GM23338 (cell line): Measurements from ENCODE around the gene FARS2. TPM values are rescaled to one million over a fixed set of nuclear protein-coding genes. Genes with fewer than 3 reads are reported as not detected.

Experiments
- ATAC-seq: fragments of 200-7000 bp; cut with Tn5 transposase; 3 replicates; pipeline ENCODE4 v1.9.1; 2020
- DNase-seq: peaks from one replicate; pipeline ENCODE4 v3.0.0-alpha.2; 2015; ENCODE audit warnings: low spot score
- H2AFZ ChIP-seq: fragments of 200-600 bp; sonication (generic); 2 replicates; pipeline ENCODE4 v1.8.0; 2016; ENCODE audit warnings: antibody characterized with exemption, mild to moderate bottlenecking, moderate library complexity
- H3F3A ChIP-seq: fragments of 200-600 bp; sonication (generic); replicated peaks from 2 replicates; pipeline ENCODE4 v1.8.0; 2017; ENCODE audit warnings: antibody characterized with exemption, mixed run types, low read depth
- H3K27ac ChIP-seq: fragments of 200-600 bp; sonication (generic); 2 replicates; pipeline ENCODE4 v1.6.1; 2016; ENCODE audit warnings: low read depth
- H3K27me3 ChIP-seq: fragments of 200-600 bp; sonication (generic); 2 replicates; pipeline ENCODE4 v1.8.0; 2016; ENCODE audit warnings: mild to moderate bottlenecking, mixed run types, moderate library complexity; ENCODE audit not compliant: insufficient read depth
- H3K36me3 ChIP-seq: fragments of 200-600 bp; sonication (generic); 2 replicates; pipeline ENCODE4 v1.8.0; 2016; ENCODE audit warnings: mild to moderate bottlenecking; ENCODE audit not compliant: insufficient read depth
- H3K4me1 ChIP-seq: fragments of 200-600 bp; sonication (generic); 2 replicates; pipeline ENCODE4 v1.8.0; 2016; ENCODE audit warnings: mild to moderate bottlenecking, moderate library complexity; ENCODE audit not compliant: insufficient read depth
- H3K4me2 ChIP-seq: fragments of 200-600 bp; sonication (generic); 2 replicates; pipeline ENCODE4 v1.7.1; 2017; ENCODE audit warnings: mixed run types
- H3K4me3 ChIP-seq: fragments of 200-600 bp; sonication (generic); 2 replicates; pipeline ENCODE4 v1.6.1; 2016; ENCODE audit warnings: mixed run types
- H3K79me2 ChIP-seq: fragments of 200-600 bp; sonication (generic); replicated peaks from 2 replicates; pipeline ENCODE4 v1.8.0; 2017; ENCODE audit warnings: mild to moderate bottlenecking; ENCODE audit not compliant: insufficient read depth
- H3K9me2 ChIP-seq: fragments of 200-600 bp; sonication (generic); 2 replicates; pipeline ENCODE4 v1.8.0; 2017; ENCODE audit not compliant: insufficient read depth
- H4K20me1 ChIP-seq: fragments of 200-600 bp; sonication (generic); replicated peaks from 2 replicates; pipeline ENCODE4 v1.8.0; 2017; ENCODE audit warnings: mild to moderate bottlenecking; ENCODE audit not compliant: insufficient read depth
- H3K27ac Mint-ChIP-seq: 2 replicates; pipeline ENCODE4 v1.8.0; 2020; ENCODE audit warnings: inconsistent platforms, mild to moderate bottlenecking, moderate library complexity, mixed read lengths
- H3K27me3 Mint-ChIP-seq: 3 replicates; pipeline ENCODE4 v1.8.0; 2022; ENCODE audit warnings: low read depth, mild to moderate bottlenecking, moderate library complexity, mixed read lengths, inconsistent platforms; ENCODE audit not compliant: insufficient read depth, poor library complexity
- H3K36me3 Mint-ChIP-seq: 3 replicates; pipeline ENCODE4 v1.8.0; 2021; ENCODE audit warnings: low read depth, mild to moderate bottlenecking, inconsistent platforms, moderate library complexity, mixed read lengths
- H3K4me1 Mint-ChIP-seq: 3 replicates; pipeline ENCODE4 v1.8.0; 2020; ENCODE audit warnings: mild to moderate bottlenecking, inconsistent platforms, mixed read lengths
- H3K4me3 Mint-ChIP-seq: 3 replicates; pipeline ENCODE4 v1.8.0; 2021; ENCODE audit warnings: moderate library complexity, mild to moderate bottlenecking, inconsistent platforms, mixed read lengths
- H3K9me3 Mint-ChIP-seq: 3 replicates; pipeline ENCODE4 v1.8.0; 2020; ENCODE audit warnings: moderate library complexity, mild to moderate bottlenecking, inconsistent platforms, mixed read lengths
- CREB1 ChIP-seq: fragments of 250-450 bp; sonication (Bioruptor Pico); IDR thresholded peaks from 2 replicates; pipeline ENCODE4 v1.5.0; 2020; ENCODE audit warnings: low read depth, mild to moderate bottlenecking, moderate library complexity
- EZH2 ChIP-seq: fragments of 200-600 bp; sonication (generic); IDR thresholded peaks from one replicate; pipeline ENCODE4 v1.8.0; 2017; ENCODE audit warnings: antibody characterized with exemption, mild to moderate bottlenecking, low read depth; ENCODE audit not compliant: unreplicated experiment
- EZH2phosphoT487 ChIP-seq: fragments of 200-600 bp; sonication (generic); IDR thresholded peaks from one replicate; pipeline ENCODE4 v1.8.1; 2018; ENCODE audit warnings: antibody characterized with exemption; ENCODE audit not compliant: unreplicated experiment
- JUNB ChIP-seq: IDR thresholded peaks from one replicate; pipeline ENCODE4 v1.6.1; 2016; ENCODE audit warnings: antibody characterized with exemption; ENCODE audit not compliant: unreplicated experiment
- NANOG ChIP-seq: IDR thresholded peaks from 2 replicates; pipeline ENCODE4 v1.6.1; 2016; ENCODE audit warnings: antibody characterized with exemption, borderline replicate concordance
- POLR2AphosphoS5 ChIP-seq: IDR thresholded peaks from 2 replicates; pipeline ENCODE4 v1.6.1; 2016; ENCODE audit warnings: antibody characterized with exemption, low read depth
- STAT1 ChIP-seq: IDR thresholded peaks from one replicate; pipeline ENCODE4 v1.6.1; 2016; ENCODE audit warnings: antibody characterized with exemption; ENCODE audit not compliant: unreplicated experiment
- ZNF114 ChIP-seq: fragments of 250-450 bp; sonication (Bioruptor Pico); IDR thresholded peaks from 2 replicates; pipeline ENCODE4 v1.5.0; 2020; ENCODE audit warnings: mild to moderate bottlenecking, moderate library complexity
- ZNF462 ChIP-seq: fragments of 250-450 bp; sonication (Bioruptor Pico); IDR thresholded peaks from 2 replicates; pipeline ENCODE4 v1.5.0; 2020; ENCODE audit warnings: mild to moderate bottlenecking, moderate library complexity
- polyA plus RNA-seq: library from polyadenylated mRNA; unstranded; fragments of >200 nt; fragmentation: Nextera tagmentation; extraction: Ambion mirVana; gene quantifications from 2 replicates; pipeline ENCODE4 v1.2.1, GENCODE V29; 2016
- total RNA-seq: library from RNA; depleted of rRNA; stranded (reverse); fragments of >200 nt; shearing (Covaris generic); gene quantifications from 2 replicates; pipeline ENCODE4 v1.2.3, GENCODE V29; 2014
- TF ChIP-seq, protein P1 (sequence below): IDR thresholded peaks from 2 replicates; pipeline ENCODE4 v1.6.1; 2016; ENCODE audit warnings: antibody characterized with exemption
- TF ChIP-seq, protein P2 (sequence below), 2 experiments: fragments of 200-600 bp in 1 of 2; sonication (generic) in 1 of 2; conservative IDR thresholded peaks; 2 replicates each; pipeline versions ENCODE4 v1.5.1 to v1.6.1; 2016 to 2017; ENCODE audit warnings: antibody characterized with exemption in 2 of 2, low read depth in 2 of 2, mild to moderate bottlenecking in 2 of 2, moderate library complexity in 1 of 2

The FARS2 gene
- total and polyA plus RNA-seq, 2 experiments from 2014 or later: 7.6 to 19.0 TPM

- ATAC-seq: no peak
- Mint-ChIP-seq H3K36me3 (no peaks in the 10 kb centered on the region), H3K4me3 (no peak overlapping the region), H3K27ac (no peak overlapping the region), H3K9me3 (no peaks in the 10 kb centered on the region), H3K27me3 (peaks cover 3% of the 10 kb centered on the region), H3K4me1 (peaks cover 23% of the 10 kb centered on the region)
- H3K9me2 ChIP-seq: no peaks in the 10 kb centered on the region
- no peaks in the 10 kb centered on the region for H4K20me1 ChIP-seq
- no peak overlapping the region for H3K4me2 ChIP-seq
- H3K4me3 ChIP-seq: no peak overlapping the region
- H3K79me2 ChIP-seq: no peaks in the 10 kb centered on the region
- no peaks in the 10 kb centered on the region for H3F3A ChIP-seq
- H3K36me3 ChIP-seq: no peaks in the 10 kb centered on the region
- no peak overlapping the region for H3K27ac ChIP-seq
- no peak overlapping the region for H2AFZ ChIP-seq
- no peak for TF ChIP-seq NANOG
- DNase-seq: no peak
- no peaks in the 10 kb centered on the region for H3K27me3 ChIP-seq
- no peaks in the 10 kb centered on the region for H3K4me1 ChIP-seq
These were observed 469.4 kb downstream of the FARS2 start for GRCh38 chr6:5730585-5731263.

DNA sequence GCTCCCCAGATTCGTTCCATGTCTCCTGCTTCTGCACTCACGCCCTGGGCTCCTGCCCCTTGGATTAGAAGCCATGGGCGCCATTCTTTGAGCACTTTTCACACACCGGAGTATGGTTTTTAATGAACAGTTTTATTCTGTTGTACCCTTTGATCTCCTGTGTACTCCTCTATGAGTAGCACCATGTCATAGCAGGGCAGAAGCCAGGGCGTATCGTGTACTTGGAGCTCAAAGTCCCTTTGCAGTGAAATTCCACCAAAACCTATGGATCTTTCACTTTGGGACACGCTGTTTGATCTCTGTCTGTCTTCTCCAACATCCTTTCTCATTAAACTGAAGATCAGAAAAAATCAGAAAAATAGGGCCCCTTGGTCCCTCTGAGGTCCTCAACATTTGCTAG lies 470.1 kb downstream of the FARS2 start:
- H3K4me1 ChIP-seq: no peaks in the 10 kb centered on the region
- no peaks in the 10 kb centered on the region for H3K36me3 Mint-ChIP-seq
- H3K4me3 ChIP-seq: no peak overlapping the region
- H3K79me2 ChIP-seq: no peaks in the 10 kb centered on the region
- H3K27ac Mint-ChIP-seq: no peak overlapping the region
- H3K4me3 Mint-ChIP-seq: no peak overlapping the region; the same call in 2 of the 3 replicates
- H3K27ac ChIP-seq: no peak overlapping the region
- no peak for ATAC-seq
- no peak overlapping the region for H2AFZ ChIP-seq
- no peak overlapping the region for H3K4me2 ChIP-seq
- H3F3A ChIP-seq: no peaks in the 10 kb centered on the region
- H3K9me2 ChIP-seq: no peaks in the 10 kb centered on the region
- H3K9me3 Mint-ChIP-seq: no peaks in the 10 kb centered on the region
- DNase-seq: no peak
- no peaks in the 10 kb centered on the region for H4K20me1 ChIP-seq
- peaks cover 23% of the 10 kb centered on the region for H3K4me1 Mint-ChIP-seq
- no peaks in the 10 kb centered on the region for H3K36me3 ChIP-seq
- peaks cover 3% of the 10 kb centered on the region for H3K27me3 Mint-ChIP-seq
- no peaks in the 10 kb centered on the region for H3K27me3 ChIP-seq
- TF ChIP-seq, protein P1, sequence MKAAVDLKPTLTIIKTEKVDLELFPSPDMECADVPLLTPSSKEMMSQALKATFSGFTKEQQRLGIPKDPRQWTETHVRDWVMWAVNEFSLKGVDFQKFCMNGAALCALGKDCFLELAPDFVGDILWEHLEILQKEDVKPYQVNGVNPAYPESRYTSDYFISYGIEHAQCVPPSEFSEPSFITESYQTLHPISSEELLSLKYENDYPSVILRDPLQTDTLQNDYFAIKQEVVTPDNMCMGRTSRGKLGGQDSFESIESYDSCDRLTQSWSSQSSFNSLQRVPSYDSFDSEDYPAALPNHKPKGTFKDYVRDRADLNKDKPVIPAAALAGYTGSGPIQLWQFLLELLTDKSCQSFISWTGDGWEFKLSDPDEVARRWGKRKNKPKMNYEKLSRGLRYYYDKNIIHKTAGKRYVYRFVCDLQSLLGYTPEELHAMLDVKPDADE: no peak
- TF ChIP-seq ZNF462 (CRISPR knock-in tag): no peak
- no peak for TF ChIP-seq EZH2phosphoT487
- no peak for TF ChIP-seq EZH2
- TF ChIP-seq NANOG: no peak
- no peak for TF ChIP-seq STAT1
- TF ChIP-seq POLR2AphosphoS5: no peak
- no peak for TF ChIP-seq CREB1 (CRISPR knock-in tag)
- no peak for TF ChIP-seq JUNB
- TF ChIP-seq, protein P2, sequence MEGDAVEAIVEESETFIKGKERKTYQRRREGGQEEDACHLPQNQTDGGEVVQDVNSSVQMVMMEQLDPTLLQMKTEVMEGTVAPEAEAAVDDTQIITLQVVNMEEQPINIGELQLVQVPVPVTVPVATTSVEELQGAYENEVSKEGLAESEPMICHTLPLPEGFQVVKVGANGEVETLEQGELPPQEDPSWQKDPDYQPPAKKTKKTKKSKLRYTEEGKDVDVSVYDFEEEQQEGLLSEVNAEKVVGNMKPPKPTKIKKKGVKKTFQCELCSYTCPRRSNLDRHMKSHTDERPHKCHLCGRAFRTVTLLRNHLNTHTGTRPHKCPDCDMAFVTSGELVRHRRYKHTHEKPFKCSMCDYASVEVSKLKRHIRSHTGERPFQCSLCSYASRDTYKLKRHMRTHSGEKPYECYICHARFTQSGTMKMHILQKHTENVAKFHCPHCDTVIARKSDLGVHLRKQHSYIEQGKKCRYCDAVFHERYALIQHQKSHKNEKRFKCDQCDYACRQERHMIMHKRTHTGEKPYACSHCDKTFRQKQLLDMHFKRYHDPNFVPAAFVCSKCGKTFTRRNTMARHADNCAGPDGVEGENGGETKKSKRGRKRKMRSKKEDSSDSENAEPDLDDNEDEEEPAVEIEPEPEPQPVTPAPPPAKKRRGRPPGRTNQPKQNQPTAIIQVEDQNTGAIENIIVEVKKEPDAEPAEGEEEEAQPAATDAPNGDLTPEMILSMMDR (conservative IDR thresholded peaks at IDR 0.05; ENCODE audit: low read depth in 2 of 2): no peak
- TF ChIP-seq ZNF114: no peak
